PFSK-1 (cell line): ENCODE results near the gene GSN.

ENCODE experiments used
- POLR2AphosphoS5 ChIP-seq: IDR thresholded peaks from 2 replicates; pipeline ENCODE4 v1.6.1; 2012; ENCODE audit warnings: low read depth, mild to moderate bottlenecking, control low read depth, low read length, moderate library complexity
- TF ChIP-seq, protein P1 (sequence below), 2 experiments: IDR thresholded peaks; 2 replicates each; pipeline versions ENCODE4 v1.6.1 to v1.8.0; 2011 to 2012; ENCODE audit warnings: low read depth in 2 of 2, low read length in 2 of 2, control low read depth in 1 of 2, inconsistent platforms in 1 of 2, mild to moderate bottlenecking in 1 of 2, moderate library complexity in 1 of 2; ENCODE audit not compliant: insufficient read depth in 1 of 2

DNA sequence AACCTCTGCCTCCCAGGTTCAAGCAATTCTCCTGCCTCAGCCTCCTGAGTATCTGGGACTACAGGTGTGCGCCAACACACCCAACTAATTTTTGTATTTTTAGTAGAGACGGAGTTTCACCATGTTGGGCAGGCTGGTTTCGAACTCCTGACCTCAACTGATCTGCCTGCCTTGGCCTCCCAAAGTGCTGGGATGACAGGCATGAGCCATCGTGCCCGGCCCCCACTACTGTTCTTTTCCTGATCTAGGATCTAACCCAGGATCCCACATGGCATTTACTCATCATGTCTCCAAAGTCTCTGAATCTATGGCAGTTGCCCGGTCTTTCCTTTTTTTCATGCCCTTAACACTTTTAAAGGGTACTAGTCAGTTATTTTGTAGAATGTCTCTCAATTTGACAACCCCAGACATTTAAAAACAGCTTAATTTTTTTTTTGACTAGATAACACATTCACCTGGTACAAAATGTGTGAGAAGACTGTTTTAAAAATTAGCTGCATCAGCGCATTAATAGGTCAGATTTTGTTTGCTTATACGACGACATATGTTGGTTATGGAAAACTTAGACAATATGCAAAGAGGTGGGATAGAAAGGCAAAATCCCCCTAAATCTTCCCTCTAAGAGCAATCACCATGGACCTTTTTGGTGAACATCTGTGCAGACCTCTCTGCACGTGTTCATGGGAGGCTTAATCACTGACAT is 55.6 kb downstream of the GSN start:
- TF ChIP-seq POLR2AphosphoS5 = no peak
- TF ChIP-seq, protein P1, sequence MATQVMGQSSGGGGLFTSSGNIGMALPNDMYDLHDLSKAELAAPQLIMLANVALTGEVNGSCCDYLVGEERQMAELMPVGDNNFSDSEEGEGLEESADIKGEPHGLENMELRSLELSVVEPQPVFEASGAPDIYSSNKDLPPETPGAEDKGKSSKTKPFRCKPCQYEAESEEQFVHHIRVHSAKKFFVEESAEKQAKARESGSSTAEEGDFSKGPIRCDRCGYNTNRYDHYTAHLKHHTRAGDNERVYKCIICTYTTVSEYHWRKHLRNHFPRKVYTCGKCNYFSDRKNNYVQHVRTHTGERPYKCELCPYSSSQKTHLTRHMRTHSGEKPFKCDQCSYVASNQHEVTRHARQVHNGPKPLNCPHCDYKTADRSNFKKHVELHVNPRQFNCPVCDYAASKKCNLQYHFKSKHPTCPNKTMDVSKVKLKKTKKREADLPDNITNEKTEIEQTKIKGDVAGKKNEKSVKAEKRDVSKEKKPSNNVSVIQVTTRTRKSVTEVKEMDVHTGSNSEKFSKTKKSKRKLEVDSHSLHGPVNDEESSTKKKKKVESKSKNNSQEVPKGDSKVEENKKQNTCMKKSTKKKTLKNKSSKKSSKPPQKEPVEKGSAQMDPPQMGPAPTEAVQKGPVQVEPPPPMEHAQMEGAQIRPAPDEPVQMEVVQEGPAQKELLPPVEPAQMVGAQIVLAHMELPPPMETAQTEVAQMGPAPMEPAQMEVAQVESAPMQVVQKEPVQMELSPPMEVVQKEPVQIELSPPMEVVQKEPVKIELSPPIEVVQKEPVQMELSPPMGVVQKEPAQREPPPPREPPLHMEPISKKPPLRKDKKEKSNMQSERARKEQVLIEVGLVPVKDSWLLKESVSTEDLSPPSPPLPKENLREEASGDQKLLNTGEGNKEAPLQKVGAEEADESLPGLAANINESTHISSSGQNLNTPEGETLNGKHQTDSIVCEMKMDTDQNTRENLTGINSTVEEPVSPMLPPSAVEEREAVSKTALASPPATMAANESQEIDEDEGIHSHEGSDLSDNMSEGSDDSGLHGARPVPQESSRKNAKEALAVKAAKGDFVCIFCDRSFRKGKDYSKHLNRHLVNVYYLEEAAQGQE (IDR thresholded peaks at IDR 0.05; ENCODE audit: insufficient read depth in 1 of 2, low read depth in 2 of 2, low read length in 2 of 2) = no peak
